ENCODE measurements around the gene CCDC24. TPM values are rescaled to one million over a fixed set of nuclear protein-coding genes. Genes with fewer than 3 reads are reported as not detected.

CCDC24 gene
- total RNA-seq, 1 experiment from 2014 or later, result 24.4 TPM

- ChIA-PET CTCF (interaction anchor here (0.5 to 0.6 kb wide), 2 partner anchors 36 to 41 kb away, joined by 3 to 5 read pairs; no protein-coding TSS in a partner anchor), POLR2A (no interaction called here)
Observed at GRCh38 chr1:44045064-44045463, 53.7 kb downstream of the CCDC24 start.

More at GRCh38 chr1:44045064-44045463, 53.7 kb downstream of the CCDC24 start:
- no peak overlapping the region for H3K27ac ChIP-seq (ENCODE audit: low read length)
- H3K4me1 ChIP-seq (ENCODE audit: control insufficient read depth, insufficient read depth, low read length), result peaks cover 9% of the 10 kb centered on the region
- ATAC-seq, result no peak
- no TSS peak for BruUV-seq (replicated peaks)
- no peak overlapping the region for H3K4me3 ChIP-seq (ENCODE audit: low read depth in 2 of 2, low read length in 2 of 2)
- no peaks in the 10 kb centered on the region for H3K9me3 ChIP-seq (ENCODE audit: control insufficient read depth, insufficient read depth, low read depth, low read length)
- no peaks in the 10 kb centered on the region for H3K36me3 ChIP-seq (ENCODE audit: control insufficient read depth, insufficient read depth, low read length)
- H3K27me3 ChIP-seq (ENCODE audit: control insufficient read depth, insufficient read depth, low read length), result no peaks in the 10 kb centered on the region
- in situ Hi-C loops (cut with HindIII; ENCODE audit: low pct_unique_long_range_greater_than_20kb, low sequenced_read_pairs) (no loop called here), intact Hi-C loops (cut with micrococcal nuclease; ENCODE audit: unreplicated experiment) (no loop called here)
- no peak for TF ChIP-seq POLR2AphosphoS5 (IDR thresholded peaks at IDR 0.05; ENCODE audit: low read depth, low read length)
- TF ChIP-seq TCF7L2 (IDR thresholded peaks at IDR 0.05; ENCODE audit: low read depth, low read length), result no peak
- no peak for TF ChIP-seq SIN3A (IDR thresholded peaks at IDR 0.05; ENCODE audit: borderline replicate concordance, insufficient read depth, low read depth, low read length)
- TF ChIP-seq CTCF (IDR thresholded peaks at IDR 0.05), result no peak
- TF ChIP-seq, protein P1, sequence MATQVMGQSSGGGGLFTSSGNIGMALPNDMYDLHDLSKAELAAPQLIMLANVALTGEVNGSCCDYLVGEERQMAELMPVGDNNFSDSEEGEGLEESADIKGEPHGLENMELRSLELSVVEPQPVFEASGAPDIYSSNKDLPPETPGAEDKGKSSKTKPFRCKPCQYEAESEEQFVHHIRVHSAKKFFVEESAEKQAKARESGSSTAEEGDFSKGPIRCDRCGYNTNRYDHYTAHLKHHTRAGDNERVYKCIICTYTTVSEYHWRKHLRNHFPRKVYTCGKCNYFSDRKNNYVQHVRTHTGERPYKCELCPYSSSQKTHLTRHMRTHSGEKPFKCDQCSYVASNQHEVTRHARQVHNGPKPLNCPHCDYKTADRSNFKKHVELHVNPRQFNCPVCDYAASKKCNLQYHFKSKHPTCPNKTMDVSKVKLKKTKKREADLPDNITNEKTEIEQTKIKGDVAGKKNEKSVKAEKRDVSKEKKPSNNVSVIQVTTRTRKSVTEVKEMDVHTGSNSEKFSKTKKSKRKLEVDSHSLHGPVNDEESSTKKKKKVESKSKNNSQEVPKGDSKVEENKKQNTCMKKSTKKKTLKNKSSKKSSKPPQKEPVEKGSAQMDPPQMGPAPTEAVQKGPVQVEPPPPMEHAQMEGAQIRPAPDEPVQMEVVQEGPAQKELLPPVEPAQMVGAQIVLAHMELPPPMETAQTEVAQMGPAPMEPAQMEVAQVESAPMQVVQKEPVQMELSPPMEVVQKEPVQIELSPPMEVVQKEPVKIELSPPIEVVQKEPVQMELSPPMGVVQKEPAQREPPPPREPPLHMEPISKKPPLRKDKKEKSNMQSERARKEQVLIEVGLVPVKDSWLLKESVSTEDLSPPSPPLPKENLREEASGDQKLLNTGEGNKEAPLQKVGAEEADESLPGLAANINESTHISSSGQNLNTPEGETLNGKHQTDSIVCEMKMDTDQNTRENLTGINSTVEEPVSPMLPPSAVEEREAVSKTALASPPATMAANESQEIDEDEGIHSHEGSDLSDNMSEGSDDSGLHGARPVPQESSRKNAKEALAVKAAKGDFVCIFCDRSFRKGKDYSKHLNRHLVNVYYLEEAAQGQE (IDR thresholded peaks at IDR 0.05; ENCODE audit: insufficient read depth in 1 of 2, low read depth in 2 of 2, low read length in 1 of 2), result no peak
- no peak for DNase-seq (ENCODE audit: low read depth, low spot score)

Other genes with a start within 250 kb of the CCDC24 start
- 0.49 TPM for gene ARTN, start 57.8 kb upstream of the CCDC24 start, total RNA-seq (2021; ENCODE audit: unreplicated experiment)
- gene IPO13, start 44.6 kb upstream of the CCDC24 start, total RNA-seq (2021; ENCODE audit: unreplicated experiment), result 40.0 TPM
- 76.0 TPM for gene DPH2, start 21.6 kb upstream of the CCDC24 start, total RNA-seq (2021; ENCODE audit: unreplicated experiment)
- gene ATP6V0B, start 16.6 kb upstream of the CCDC24 start, total RNA-seq (2021; ENCODE audit: unreplicated experiment), result 134 TPM
- gene B4GALT2, start 12.4 kb upstream of the CCDC24 start, total RNA-seq (2021; ENCODE audit: unreplicated experiment), result 90.1 TPM
- gene SLC6A9, start 39.9 kb downstream of the CCDC24 start, total RNA-seq (2021; ENCODE audit: unreplicated experiment), result 9.2 TPM
- not detected for gene KLF17, start 127.2 kb downstream of the CCDC24 start, total RNA-seq (2021; ENCODE audit: unreplicated experiment)
- not detected for gene KLF18, start 150.0 kb downstream of the CCDC24 start, total RNA-seq (2021; ENCODE audit: unreplicated experiment)
- gene DMAP1, start 221.9 kb downstream of the CCDC24 start, total RNA-seq (2021; ENCODE audit: unreplicated experiment), result 52.9 TPM

All from Panc1 (cell line).